Panc1 (cell line): Measurements from ENCODE around the gene RASSF4.

Source experiments
- POLR2AphosphoS5 ChIP-seq: IDR thresholded peaks from 2 replicates; pipeline ENCODE4 v1.6.1; 2012; ENCODE audit warnings: mild to moderate bottlenecking, low read depth, low read length, moderate library complexity
- TF ChIP-seq, protein P1 (sequence below): fragments of 450-650 bp; IDR thresholded peaks from 2 replicates; pipeline ENCODE4 v1.5.1; 2017; ENCODE audit warnings: mild to moderate bottlenecking

DNA sequence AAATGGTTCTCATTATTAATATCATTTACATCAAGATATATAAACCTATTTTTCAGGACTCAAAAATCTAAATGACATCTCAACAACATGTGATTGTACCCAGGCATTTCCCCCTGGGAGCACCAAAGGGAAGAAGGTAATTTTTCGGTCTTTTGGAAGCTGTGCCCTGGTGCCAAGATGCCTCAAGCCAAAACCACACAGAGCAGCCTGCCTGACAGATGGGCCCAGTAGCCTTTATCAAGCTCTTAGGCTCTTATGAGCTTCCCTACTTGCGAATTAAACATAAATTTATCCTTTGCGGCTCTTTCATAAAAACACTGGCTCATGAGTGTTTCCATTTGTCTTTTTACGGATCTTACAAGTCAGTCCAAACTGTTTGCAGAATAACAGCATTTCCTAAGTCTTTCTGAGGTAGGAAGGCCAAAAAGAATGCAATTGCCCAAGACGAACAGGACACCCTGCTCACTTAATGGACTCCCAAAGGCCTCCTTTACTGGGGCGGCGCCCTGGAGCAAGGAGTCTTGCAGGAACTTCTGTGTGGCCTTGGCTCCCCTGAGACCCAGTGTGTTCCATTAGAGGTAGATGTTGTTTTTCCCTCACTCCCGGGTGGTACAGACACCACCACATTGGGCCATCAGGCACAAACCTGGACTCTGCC is 4.1 kb upstream of the RASSF4 start:
- no peak for TF ChIP-seq POLR2AphosphoS5
- TF ChIP-seq, protein P1, sequence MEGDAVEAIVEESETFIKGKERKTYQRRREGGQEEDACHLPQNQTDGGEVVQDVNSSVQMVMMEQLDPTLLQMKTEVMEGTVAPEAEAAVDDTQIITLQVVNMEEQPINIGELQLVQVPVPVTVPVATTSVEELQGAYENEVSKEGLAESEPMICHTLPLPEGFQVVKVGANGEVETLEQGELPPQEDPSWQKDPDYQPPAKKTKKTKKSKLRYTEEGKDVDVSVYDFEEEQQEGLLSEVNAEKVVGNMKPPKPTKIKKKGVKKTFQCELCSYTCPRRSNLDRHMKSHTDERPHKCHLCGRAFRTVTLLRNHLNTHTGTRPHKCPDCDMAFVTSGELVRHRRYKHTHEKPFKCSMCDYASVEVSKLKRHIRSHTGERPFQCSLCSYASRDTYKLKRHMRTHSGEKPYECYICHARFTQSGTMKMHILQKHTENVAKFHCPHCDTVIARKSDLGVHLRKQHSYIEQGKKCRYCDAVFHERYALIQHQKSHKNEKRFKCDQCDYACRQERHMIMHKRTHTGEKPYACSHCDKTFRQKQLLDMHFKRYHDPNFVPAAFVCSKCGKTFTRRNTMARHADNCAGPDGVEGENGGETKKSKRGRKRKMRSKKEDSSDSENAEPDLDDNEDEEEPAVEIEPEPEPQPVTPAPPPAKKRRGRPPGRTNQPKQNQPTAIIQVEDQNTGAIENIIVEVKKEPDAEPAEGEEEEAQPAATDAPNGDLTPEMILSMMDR = no peak
